Epithelial cell of prostate (primary cell): ENCODE measurements around the gene PCDHA1.
"Not testable (repeated sequence)": the region's sequence is repeated elsewhere in the genome, so short reads cannot be mapped to it uniquely, and the experiment has no call there.

Experiments
- DNase-seq: peaks from one replicate; pipeline ENCODE4 v3.0.0-alpha.2; 2011; ENCODE audit warnings: low read depth, low spot score
- H3K27ac ChIP-seq: fragments of 450-650 bp; 2 replicates; pipeline ENCODE4 v1.5.1; 2017; ENCODE audit warnings: mild to moderate bottlenecking

PCDHA1 gene

GRCh38 chr5:140848139-140849102 lies 62.5 kb downstream of the PCDHA1 start, which contains the start of gene PCDHA9:
Gene PCDHA9 (plus strand): TSS chr5:140848382. CDS start chr5:140848496, 114 bp downstream.
- DNase-seq, H3K27ac ChIP-seq: not testable (repeated sequence)

DNA sequence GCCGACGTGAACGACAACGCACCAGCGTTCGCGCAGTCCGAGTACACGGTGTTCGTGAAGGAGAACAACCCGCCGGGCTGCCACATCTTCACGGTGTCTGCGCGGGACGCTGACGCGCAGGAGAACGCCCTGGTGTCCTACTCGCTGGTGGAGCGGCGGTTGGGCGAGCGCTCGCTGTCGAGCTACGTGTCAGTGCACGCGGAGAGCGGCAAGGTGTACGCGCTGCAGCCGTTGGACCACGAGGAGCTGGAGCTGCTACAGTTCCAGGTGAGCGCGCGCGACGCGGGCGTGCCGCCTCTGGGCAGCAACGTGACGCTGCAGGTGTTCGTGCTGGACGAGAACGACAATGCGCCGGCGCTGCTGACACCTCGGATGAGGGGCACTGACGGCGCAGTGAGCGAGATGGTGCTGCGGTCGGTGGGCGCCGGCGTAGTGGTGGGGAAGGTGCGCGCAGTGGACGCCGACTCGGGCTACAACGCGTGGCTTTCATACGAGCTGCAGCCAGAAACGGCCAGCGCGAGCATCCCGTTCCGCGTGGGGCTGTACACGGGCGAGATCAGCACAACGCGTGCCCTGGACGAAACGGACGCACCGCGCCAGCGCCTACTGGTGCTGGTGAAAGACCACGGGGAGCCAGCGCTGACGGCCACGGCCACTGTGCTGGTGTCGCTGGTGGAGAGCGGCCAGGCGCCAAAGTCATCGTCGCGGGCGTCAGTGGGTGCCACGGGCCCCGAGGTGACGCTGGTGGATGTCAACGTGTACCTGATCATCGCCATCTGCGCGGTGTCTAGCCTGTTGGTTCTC lies 64.1 kb downstream of the PCDHA1 start:
- not testable (repeated sequence) for DNase-seq, H3K27ac ChIP-seq

DNA sequence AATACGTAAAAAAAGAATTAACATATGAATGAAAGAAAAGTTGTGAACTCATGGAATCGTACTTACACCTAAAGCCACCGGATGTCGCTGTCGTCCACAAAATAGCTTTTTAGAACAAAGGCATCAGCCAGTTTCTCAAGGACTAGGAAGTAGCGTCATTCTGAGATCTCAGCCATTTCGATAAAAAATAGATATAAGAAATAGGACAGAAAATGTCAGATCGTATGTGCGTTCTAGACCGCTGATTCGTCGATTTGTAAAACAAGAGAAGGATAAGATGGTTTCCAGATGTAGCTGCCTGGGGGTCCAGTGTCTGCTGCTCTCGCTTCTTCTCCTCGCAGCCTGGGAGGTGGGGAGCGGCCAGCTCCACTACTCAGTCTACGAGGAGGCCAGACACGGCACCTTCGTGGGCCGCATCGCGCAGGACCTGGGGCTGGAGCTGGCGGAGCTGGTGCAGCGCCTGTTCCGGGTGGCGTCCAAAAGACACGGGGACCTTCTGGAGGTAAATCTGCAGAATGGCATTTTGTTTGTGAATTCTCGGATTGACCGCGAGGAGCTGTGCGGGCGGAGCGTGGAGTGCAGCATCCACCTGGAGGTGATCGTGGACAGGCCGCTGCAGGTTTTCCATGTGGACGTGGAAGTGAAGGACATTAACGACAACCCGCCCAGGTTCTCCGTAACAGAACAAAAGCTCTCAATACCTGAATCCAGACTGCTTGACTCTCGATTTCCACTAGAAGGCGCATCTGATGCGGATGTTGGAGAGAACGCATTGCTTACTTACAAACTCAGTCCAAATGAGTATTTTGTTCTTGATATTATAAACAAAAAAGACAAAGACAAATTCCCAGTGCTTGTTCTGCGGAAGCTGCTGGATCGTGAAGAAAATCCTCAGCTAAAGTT lies 70.1 kb downstream of the PCDHA1 start, which contains the start of gene PCDHA10:
PCDHA10 (plus strand) TSS at position 126 of the 903 bp plus-strand sequence; CDS start at position 278, 152 bp downstream.
- DNase-seq: no peak
- no peak within 1 kb of the TSS for H3K27ac ChIP-seq

DNA sequence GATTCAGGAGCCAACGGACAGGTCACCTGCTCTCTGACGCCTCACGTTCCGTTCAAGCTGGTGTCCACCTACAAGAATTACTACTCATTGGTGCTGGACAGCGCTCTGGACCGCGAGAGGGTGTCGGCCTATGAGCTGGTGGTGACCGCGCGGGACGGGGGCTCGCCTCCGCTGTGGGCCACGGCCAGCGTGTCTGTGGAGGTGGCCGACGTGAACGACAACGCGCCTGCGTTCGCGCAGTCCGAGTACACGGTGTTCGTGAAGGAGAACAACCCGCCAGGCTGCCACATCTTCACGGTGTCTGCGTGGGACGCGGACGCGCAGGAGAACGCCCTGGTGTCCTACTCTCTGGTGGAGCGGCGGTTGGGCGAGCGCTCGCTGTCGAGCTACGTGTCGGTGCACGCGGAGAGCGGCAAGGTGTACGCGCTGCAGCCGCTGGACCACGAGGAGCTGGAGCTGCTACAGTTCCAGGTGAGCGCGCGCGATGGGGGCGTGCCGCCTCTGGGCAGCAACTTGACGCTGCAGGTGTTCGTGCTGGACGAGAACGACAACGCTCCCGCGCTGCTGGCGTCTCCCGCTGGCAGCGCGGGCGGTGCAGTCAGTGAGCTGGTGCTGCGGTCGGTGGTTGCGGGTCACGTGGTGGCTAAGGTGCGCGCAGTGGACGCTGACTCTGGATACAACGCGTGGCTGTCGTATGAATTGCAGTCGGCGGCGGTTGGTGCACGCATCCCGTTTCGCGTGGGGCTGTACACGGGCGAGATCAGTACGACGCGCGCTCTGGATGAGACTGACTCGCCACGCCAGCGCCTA lies 71.4 kb downstream of the PCDHA1 start:
- H3K27ac ChIP-seq: no peak overlapping the region
- no peak for DNase-seq

DNA sequence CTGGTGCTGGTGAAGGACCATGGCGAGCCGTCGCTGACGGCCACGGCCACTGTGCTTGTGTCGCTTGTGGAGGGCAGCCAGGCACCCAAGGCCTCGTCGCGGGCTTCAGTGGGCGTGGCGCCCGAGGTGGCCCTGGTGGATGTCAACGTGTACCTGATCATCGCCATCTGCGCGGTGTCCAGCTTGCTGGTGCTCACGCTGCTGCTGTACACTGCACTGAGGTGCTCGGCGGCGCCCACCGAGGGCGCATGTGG lies 72.0 kb downstream of the PCDHA1 start:
- DNase-seq: no peak
- no peak overlapping the region for H3K27ac ChIP-seq

DNA sequence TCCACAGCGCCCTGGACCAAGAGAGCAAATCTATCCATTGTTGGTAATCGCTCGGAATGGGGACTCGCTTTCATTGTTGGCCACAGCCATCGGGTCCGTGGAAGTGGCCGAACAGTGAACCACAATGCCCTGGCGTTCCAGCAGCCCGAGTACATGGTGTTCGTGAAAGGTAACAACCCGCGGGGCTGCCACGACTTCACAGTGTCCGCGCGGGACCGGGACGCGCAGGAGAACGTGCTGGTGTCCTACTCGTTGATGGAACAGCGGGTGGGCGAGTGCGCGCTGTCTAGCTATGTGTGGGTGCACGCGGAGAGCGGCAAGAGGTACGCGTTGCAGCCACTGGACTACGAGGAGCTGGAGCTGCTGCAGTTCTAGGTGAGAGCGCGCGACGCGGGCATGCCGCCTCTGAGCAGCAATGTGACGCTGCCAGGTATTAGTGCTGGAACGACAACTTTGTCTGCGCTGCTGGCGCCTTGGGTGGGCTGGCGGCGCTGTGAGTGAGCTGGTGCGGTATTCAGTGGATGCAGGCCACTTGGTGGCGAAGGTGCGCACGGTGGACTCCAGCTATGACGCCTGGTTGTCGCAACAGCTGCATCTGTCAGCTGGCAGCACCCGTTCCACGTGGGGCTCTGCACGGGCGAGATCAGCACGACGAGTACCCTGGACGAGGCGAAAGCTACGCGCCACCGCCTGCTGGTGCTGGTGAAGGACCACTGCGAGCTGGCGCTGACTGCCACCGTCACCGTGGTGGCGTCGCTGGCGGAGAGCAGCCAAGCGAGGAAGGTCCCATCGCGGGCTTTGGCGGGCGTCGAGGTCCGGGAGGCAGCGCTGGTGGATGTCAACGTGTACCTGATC lies 76.7 kb downstream of the PCDHA1 start:
- H3K27ac ChIP-seq: no peak overlapping the region
- no peak for DNase-seq

DNA sequence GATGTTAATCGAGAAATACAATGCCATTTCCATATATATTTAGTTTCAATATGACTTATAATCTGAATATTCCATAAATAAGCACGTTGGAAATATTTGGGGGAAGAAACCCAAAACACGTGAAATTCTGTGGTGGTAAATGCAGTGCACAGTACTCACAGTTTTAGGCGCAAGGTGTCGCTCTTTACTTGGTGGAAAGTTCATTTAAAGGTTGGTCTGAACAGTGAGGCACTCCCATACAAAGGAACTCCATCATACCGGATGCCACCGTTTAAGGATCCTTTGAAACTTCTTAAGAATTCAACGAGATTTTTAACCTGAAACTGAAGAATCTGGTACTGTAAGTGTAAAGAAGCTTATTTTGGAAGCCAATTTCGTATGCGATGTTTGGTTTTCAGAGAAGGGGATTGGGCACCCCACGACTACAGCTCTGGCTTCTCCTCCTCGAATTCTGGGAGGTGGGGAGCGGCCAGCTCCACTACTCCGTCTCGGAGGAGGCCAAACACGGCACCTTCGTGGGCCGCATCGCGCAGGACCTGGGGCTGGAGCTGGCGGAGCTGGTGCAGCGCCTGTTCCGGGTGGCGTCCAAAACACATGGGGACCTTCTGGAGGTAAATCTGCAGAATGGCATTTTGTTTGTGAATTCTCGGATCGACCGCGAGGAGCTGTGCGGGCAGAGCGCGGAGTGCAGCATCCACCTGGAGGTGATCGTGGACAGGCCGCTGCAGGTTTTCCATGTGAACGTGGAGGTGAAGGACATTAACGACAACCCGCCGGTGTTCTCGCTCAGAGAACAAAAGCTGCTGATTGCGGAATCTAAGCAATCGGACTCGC lies 83.0 kb downstream of the PCDHA1 start, which contains the start of gene PCDHA11:
PCDHA11 (plus strand) TSS at position 237 of the 834 bp plus-strand sequence; CDS start at position 384, 147 bp downstream.
- no peak for DNase-seq

DNA sequence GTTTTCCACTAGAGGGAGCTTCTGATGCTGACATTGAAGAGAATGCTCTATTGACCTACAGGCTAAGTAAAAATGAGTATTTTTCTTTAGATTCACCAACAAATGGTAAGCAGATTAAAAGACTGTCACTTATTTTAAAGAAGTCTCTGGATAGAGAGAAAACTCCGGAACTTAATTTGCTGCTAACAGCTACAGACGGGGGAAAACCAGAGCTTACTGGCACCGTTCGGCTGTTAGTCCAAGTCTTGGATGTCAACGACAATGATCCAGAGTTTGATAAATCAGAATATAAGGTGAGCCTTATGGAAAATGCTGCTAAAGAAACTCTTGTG lies 83.6 kb downstream of the PCDHA1 start:
- no peak overlapping the region for H3K27ac ChIP-seq
- no peak for DNase-seq

More for the DNA sequence above, 83.0 kb downstream of the PCDHA1 start, which contains the start of gene PCDHA11:
- no peak within 1 kb of the TSS for H3K27ac ChIP-seq

GRCh38 chr5:140870221-140871201 lies 84.6 kb downstream of the PCDHA1 start:
- H3K27ac ChIP-seq: no peak overlapping the region
- no peak for DNase-seq

- DNase-seq: no peak
- H3K27ac ChIP-seq: no peak within 1 kb of the TSS
Measured at GRCh38 chr5:140875085-140876065, 89.4 kb downstream of the PCDHA1 start, which contains the start of gene PCDHA12. Gene PCDHA12 (plus strand): TSS chr5:140875308. CDS start chr5:140875473, 165 bp downstream.

- not testable (repeated sequence) for H3K27ac ChIP-seq, DNase-seq
Measured at GRCh38 chr5:140876541-140877261, 90.8 kb downstream of the PCDHA1 start.

- no peak overlapping the region for H3K27ac ChIP-seq
- DNase-seq: no peak
Measured at GRCh38 chr5:140877262-140877581, 91.3 kb downstream of the PCDHA1 start.

- no peak for DNase-seq
- H3K27ac ChIP-seq: no peak within 1 kb of the TSS
Measured at GRCh38 chr5:140881889-140882590, 96.1 kb downstream of the PCDHA1 start, which contains the start of gene PCDHA13. Gene PCDHA13 (plus strand): TSS chr5:140882124. CDS start chr5:140882269, 145 bp downstream.

DNA sequence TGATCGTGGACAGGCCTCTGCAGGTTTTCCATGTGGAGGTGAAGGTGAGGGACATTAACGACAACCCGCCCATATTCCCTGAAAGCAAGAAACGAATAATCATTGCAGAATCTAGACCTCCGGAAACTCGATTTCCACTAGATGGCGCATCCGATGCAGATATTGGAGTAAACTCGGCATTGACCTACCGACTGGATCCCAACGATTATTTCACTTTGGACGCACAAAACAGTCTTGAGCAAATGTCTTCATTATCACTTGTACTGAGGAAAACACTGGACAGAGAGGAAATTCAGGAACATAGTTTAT lies 96.6 kb downstream of the PCDHA1 start:
- no peak overlapping the region for H3K27ac ChIP-seq
- no peak for DNase-seq
